Measurements from ENCODE around the gene CCDC51.

Gene CCDC51

GRCh38 chr3:48441940-48442339 lies 2.0 kb upstream of the CCDC51 start:
- in situ Hi-C loops (cut with HindIII; ENCODE audit: low sequenced_read_pairs), result no loop called here
- DNase-seq (ENCODE audit: low read depth, low spot score), result no peak
- no peak overlapping the region for H3K4me3 ChIP-seq (ENCODE audit: low read depth, low read length)
- TF ChIP-seq CTCF (IDR thresholded peaks at IDR 0.05; ENCODE audit: low read depth, low read length), result no peak

GRCh38 chr3:48440590-48440958 lies 655 bp upstream of the CCDC51 start:
- in situ Hi-C loops (cut with HindIII; ENCODE audit: low sequenced_read_pairs), result no loop called here
- no peak for DNase-seq (ENCODE audit: low read depth, low spot score)
- peak overlapping the region; percentile 94 for H3K4me3 ChIP-seq (ENCODE audit: low read depth, low read length)
- no peak for TF ChIP-seq CTCF (IDR thresholded peaks at IDR 0.05; ENCODE audit: low read depth, low read length)

- H3K4me3 ChIP-seq (ENCODE audit: low read depth, low read length), result no peak overlapping the region
- TF ChIP-seq CTCF (IDR thresholded peaks at IDR 0.05; ENCODE audit: low read depth, low read length), result no peak
- DNase-seq (ENCODE audit: low read depth, low spot score), result no peak
- in situ Hi-C loops (cut with HindIII; ENCODE audit: low sequenced_read_pairs), result no loop called here
Measured at GRCh38 chr3:48437812-48438211, 2.1 kb downstream of the CCDC51 start.

- DNase-seq (ENCODE audit: low read depth, low spot score), result no peak
- no peak overlapping the region for H3K4me3 ChIP-seq (ENCODE audit: low read depth, low read length)
- in situ Hi-C loops (cut with HindIII; ENCODE audit: low sequenced_read_pairs), result no loop called here
- TF ChIP-seq CTCF (IDR thresholded peaks at IDR 0.05; ENCODE audit: low read depth, low read length), result no peak
Measured at GRCh38 chr3:48436855-48437254, 3.1 kb downstream of the CCDC51 start.

- TF ChIP-seq CTCF (IDR thresholded peaks at IDR 0.05; ENCODE audit: low read depth, low read length), result no peak
- H3K4me3 ChIP-seq (ENCODE audit: low read depth, low read length), result no peak overlapping the region
- in situ Hi-C loops (cut with HindIII; ENCODE audit: low sequenced_read_pairs), result no loop called here
- no peak for DNase-seq (ENCODE audit: low read depth, low spot score)
Measured at GRCh38 chr3:48436477-48436787, 3.5 kb downstream of the CCDC51 start.

- peak; percentile 81 for DNase-seq (ENCODE audit: low read depth, low spot score)
- H3K4me3 ChIP-seq (ENCODE audit: low read depth, low read length), result no peak overlapping the region
- in situ Hi-C loops (cut with HindIII; ENCODE audit: low sequenced_read_pairs), result no loop called here
- peak; percentile 100 for TF ChIP-seq CTCF (IDR thresholded peaks at IDR 0.05; ENCODE audit: low read depth, low read length)
Measured at GRCh38 chr3:48435774-48436476, 4.0 kb downstream of the CCDC51 start.

GRCh38 chr3:48435223-48435595 lies 4.7 kb downstream of the CCDC51 start:
- in situ Hi-C loops (cut with HindIII; ENCODE audit: low sequenced_read_pairs), result no loop called here
- no peak for DNase-seq (ENCODE audit: low read depth, low spot score)
- H3K4me3 ChIP-seq (ENCODE audit: low read depth, low read length), result no peak overlapping the region
- no peak for TF ChIP-seq CTCF (IDR thresholded peaks at IDR 0.05; ENCODE audit: low read depth, low read length)
